Skeletal muscle satellite cell (primary cell): Measurements from ENCODE around the gene ZNF22.
A peak's percentile ranks its signal among the peaks of the same experiment; 100 is the strongest.

ENCODE experiments used
- H3K27me3 ChIP-seq: 2 replicates; pipeline ENCODE4 v1.7.0; 2013; ENCODE audit warnings: low read length; ENCODE audit not compliant: control insufficient read depth, insufficient read depth
- H3K36me3 ChIP-seq: 2 replicates; pipeline ENCODE4 v1.7.0; 2013; ENCODE audit warnings: mild to moderate bottlenecking, control low read depth, low read length; ENCODE audit not compliant: insufficient read depth
- H3K4me1 ChIP-seq: 2 replicates; pipeline ENCODE4 v1.7.0; 2013; ENCODE audit warnings: low read length; ENCODE audit not compliant: control insufficient read depth, insufficient read depth
- H3K4me2 ChIP-seq: 2 replicates; pipeline ENCODE4 v1.7.0; 2013; ENCODE audit warnings: mild to moderate bottlenecking, low read length
- H3K4me3 ChIP-seq: 2 replicates; pipeline ENCODE4 v1.7.0; 2013; ENCODE audit warnings: low read length
- H3K9ac ChIP-seq: 2 replicates; pipeline ENCODE4 v1.7.0; 2013; ENCODE audit warnings: mild to moderate bottlenecking, low read depth, low read length, moderate library complexity
- H3K9me3 ChIP-seq: replicated peaks from 2 replicates; pipeline ENCODE4 v1.7.0; 2013; ENCODE audit warnings: mild to moderate bottlenecking, control low read depth, low read length

Gene ZNF22

DNA sequence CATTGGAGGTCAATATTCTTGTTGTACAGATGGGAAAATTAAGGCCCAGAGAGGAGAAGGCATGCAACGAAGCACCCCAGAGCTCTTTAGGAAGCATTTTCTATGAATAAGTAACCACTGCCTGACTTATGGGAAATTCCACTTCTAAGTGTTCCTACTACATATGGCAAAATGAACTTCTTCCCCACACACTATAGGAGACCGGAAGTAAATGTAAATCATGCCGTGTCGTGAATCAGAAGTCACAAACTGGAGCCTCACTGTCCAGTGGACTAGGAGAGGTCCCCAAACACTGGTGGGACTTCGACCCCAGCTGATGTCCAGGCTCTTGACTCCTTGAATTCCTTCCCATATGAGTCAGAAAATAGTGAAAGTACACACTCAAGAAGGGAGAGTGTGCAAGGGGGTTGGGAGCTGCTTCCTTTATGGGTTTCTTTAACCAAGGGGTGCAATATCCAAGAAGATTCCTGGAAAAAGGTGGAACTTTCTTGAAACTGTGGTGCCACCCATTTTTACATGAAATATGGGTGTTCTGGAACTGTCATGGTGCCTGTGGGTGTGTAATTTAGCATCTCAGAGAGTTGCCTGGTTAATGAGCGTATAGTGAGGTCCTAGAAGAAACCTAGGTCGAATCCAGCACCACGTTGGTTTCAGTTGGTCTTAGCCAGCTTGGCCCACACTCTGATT is 34.5 kb upstream of the ZNF22 start:
- Histone ChIP-seq H3K27me3 (no peaks in the 10 kb centered on the region), H3K4me3 (peak overlapping the region; percentile 22), H3K36me3 (no peaks in the 10 kb centered on the region), H3K4me1 (peaks cover 52% of the 10 kb centered on the region), H3K9ac (no peak overlapping the region), H3K4me2 (peak overlapping the region; percentile 44), H3K9me3 (no peaks in the 10 kb centered on the region)

DNA sequence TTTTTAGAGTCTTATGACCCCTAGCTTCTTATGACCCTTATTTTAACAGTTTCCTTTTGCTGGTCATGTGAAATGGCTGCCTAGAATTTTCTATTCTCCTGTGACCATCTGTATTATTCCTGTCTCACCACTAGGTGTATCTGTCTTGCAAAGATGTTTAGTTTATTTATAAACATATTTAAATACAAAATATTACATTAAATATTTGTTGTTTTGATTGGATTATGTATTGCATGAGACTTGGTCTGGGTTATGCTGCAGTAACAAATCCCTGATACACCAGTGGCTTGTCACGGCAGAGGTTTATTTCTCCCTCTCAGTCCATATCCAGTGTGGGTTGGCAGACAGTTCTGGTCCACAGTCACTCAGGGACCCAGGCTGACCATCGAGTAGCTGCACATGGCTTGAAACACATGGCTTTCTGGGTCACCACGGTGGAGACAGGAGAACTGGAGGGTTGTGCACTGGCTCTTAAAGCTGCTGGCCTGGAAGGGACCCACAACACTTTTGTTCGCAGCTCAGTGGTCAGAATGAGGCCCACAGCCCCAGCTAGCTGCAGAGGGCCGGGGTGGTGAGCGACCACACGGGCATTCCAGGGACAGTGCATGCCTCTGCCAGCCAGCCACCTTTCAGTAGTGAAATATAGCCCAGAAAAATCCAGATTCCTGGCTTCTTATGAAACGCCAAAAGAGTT is 33.8 kb upstream of the ZNF22 start:
- H3K9ac ChIP-seq, result no peak overlapping the region
- no peak overlapping the region for H3K4me3 ChIP-seq
- no peaks in the 10 kb centered on the region for H3K9me3 ChIP-seq
- H3K36me3 ChIP-seq, result peaks cover 6% of the 10 kb centered on the region
- H3K4me2 ChIP-seq, result no peak overlapping the region
- H3K4me1 ChIP-seq, result peaks cover 52% of the 10 kb centered on the region
- no peaks in the 10 kb centered on the region for H3K27me3 ChIP-seq

DNA sequence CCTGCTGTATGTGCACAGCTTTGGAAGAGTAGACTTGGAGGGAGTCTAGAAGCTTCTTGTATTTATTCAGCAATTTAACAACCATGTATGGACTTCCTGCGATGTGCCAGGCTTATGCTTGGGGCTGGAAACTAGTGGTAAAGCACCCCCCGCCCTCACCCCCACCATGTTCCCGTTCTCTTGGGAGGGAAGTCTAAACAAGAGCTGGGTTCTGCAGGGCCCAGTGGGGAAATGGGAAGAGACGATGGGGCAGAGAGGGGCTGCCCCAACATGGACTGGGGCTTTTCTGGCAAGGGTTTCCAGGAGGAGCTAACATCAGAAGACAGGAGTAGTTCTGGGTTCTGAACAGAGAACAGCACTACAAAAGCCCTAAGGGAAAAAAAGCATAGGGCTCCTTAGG is 33.1 kb upstream of the ZNF22 start:
- H3K4me2 ChIP-seq, result peak overlapping the region; percentile 65
- no peaks in the 10 kb centered on the region for H3K9me3 ChIP-seq
- H3K9ac ChIP-seq, result peak overlapping the region; percentile 34
- H3K4me1 ChIP-seq, result peaks cover 52% of the 10 kb centered on the region
- no peaks in the 10 kb centered on the region for H3K27me3 ChIP-seq
- H3K4me3 ChIP-seq, result no peak overlapping the region
- H3K36me3 ChIP-seq, result peaks cover 6% of the 10 kb centered on the region

DNA sequence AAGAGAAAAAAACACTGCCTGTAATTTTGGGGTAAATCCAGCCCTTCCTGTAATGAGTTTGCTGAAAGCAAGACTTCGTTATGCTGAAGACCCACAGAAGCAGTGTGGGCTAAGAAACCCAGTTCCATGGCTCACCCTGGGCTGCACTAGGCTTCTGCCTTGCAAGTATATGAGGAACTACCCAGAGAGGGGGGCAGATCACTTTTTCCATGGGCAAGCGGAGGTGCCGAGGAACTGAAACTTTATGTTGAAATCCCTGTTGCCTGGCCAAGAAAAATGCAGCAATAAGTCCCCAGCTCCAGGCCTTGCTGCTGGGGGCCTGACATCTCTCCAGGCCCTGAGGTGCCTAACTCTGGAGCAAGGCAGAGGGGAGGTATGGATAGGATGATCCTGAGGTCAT is 32.6 kb upstream of the ZNF22 start:
- Histone ChIP-seq H3K27me3 (no peaks in the 10 kb centered on the region), H3K9me3 (no peaks in the 10 kb centered on the region), H3K4me1 (peaks cover 48% of the 10 kb centered on the region), H3K4me2 (peak overlapping the region; percentile 65), H3K4me3 (no peak overlapping the region), H3K36me3 (peaks cover 6% of the 10 kb centered on the region), H3K9ac (peak overlapping the region; percentile 34)

DNA sequence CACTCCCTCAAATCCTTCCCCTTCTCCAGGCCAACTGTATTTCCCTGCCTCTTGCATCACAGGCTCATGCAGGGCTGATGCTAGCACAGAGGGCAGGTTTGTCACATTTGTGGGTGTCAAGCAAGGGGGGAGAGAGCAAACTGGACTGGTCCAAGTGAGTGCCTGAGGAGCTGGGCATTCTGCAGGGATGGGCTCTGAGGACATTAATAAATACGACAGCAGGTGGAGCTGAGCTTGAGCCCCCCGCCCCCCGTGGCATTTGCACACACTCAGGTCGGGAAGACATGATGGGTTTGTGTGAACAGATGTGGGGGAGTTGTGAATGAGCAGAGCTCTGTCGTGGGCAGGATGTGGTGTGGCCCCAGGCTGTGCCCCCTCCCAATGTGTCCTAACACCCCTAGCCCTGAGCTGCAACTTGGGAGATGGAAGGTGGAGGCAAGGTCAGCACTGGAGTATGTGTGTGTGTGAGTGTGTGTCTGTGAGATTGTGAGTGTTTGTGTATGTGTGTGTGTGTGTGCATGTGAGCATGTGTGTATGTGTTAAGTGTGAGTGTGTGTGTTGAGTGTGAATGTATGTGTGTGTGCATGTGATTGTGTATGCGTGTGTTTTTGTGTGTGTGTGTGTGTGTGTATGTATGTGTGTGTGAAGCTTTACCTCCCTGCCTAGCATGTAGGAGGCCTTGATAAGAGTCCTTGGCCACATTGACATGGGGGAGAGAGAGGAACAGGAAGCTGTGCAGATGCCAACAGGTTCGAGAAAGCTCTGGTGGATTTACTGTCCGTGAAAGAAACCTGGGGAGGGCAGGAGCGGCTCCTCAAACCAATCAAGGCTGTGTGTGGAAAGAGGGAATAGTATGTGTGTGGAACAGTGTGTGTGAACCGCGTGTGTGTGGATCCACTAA is 32.0 kb upstream of the ZNF22 start:
- H3K9me3 ChIP-seq, result no peaks in the 10 kb centered on the region
- H3K36me3 ChIP-seq, result peaks cover 6% of the 10 kb centered on the region
- H3K27me3 ChIP-seq, result no peaks in the 10 kb centered on the region
- H3K4me1 ChIP-seq, result peaks cover 41% of the 10 kb centered on the region
- H3K4me3 ChIP-seq, result no peak overlapping the region
- peak overlapping the region; percentile 65 for H3K4me2 ChIP-seq
- H3K9ac ChIP-seq, result no peak overlapping the region

DNA sequence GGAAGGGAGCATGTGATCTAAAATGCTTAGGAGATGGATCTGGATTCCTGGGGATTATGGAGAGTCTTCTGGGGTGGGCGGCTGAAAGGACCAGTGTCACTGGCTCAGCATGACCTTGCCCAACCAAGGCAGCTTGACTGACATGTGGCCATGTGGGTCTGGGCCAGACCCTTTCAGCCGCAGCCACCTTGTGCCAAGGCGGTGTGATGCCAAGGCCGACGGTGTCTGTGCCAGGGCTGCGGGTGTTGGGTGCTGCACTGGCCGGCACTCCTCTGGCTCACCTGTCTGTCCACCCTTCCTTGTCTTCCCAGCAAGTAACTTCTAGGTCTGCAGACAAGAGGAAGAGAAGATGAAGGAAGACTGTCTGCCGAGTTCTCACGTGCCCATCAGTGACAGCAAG is 30.9 kb upstream of the ZNF22 start:
- H3K4me1 ChIP-seq, result peaks cover 40% of the 10 kb centered on the region

DNA sequence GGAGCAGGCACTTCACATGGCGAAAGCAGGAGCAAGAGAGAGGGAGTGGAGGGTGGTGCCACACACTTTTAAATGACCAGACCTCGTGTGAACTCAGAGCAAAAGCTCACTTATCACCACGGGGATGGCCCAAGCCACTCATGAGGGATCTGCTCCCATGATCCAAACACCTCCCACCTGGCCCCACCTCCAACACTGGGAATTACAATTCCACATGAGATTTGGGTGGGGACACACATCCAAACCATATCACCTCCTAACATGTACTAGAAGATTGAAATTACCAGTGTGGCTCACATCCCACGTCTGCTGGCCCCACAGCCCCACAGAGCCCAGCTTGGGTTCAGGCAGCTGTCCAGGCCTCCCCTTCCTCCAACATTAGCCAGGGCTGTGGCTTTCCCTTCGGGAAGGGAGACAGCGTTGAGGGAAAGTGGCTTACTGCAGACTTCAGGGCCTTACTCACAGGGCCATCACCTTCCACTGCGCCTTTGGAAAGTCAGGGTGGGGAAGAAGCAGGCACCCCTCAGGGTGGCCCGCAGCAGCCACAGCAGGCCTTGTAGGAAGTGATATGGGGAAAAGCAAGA is 29.8 kb upstream of the ZNF22 start:
- Histone ChIP-seq H3K27me3 (no peaks in the 10 kb centered on the region), H3K4me3 (no peak overlapping the region), H3K9ac (no peak overlapping the region), H3K36me3 (peaks cover 6% of the 10 kb centered on the region), H3K4me1 (peaks cover 45% of the 10 kb centered on the region), H3K4me2 (no peak overlapping the region), H3K9me3 (no peaks in the 10 kb centered on the region)

More for the DNA sequence above, 30.9 kb upstream of the ZNF22 start:
- no peak overlapping the region for H3K4me3 ChIP-seq
- H3K36me3 ChIP-seq, result peaks cover 6% of the 10 kb centered on the region
- no peaks in the 10 kb centered on the region for H3K9me3 ChIP-seq
- no peak overlapping the region for H3K4me2 ChIP-seq
- H3K9ac ChIP-seq, result no peak overlapping the region
- no peaks in the 10 kb centered on the region for H3K27me3 ChIP-seq

DNA sequence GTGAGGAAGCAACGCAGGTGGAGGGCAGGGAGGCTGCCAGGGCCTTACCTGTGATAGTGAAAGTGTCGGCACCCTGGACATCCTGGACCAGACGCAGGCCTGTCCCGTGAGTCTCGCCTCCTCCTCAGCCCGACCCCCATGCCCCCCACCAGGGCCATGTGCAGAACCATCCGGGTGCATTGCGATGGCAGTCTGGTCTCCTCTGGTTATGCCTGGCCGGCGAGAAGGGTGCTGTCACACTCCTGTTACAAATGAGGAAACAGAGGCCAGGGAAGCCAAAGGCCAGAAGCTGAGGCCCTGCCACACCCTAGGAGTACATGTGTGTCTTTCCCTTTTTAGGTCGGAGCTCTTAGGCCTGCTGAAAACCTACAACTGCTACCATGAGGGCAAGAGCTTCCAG is 29.3 kb upstream of the ZNF22 start:
- peaks cover 45% of the 10 kb centered on the region for H3K4me1 ChIP-seq
- no peaks in the 10 kb centered on the region for H3K27me3 ChIP-seq
- H3K36me3 ChIP-seq, result peaks cover 6% of the 10 kb centered on the region
- H3K9me3 ChIP-seq, result no peaks in the 10 kb centered on the region
- no peak overlapping the region for H3K4me2 ChIP-seq
- H3K4me3 ChIP-seq, result no peak overlapping the region
- H3K9ac ChIP-seq, result no peak overlapping the region

DNA sequence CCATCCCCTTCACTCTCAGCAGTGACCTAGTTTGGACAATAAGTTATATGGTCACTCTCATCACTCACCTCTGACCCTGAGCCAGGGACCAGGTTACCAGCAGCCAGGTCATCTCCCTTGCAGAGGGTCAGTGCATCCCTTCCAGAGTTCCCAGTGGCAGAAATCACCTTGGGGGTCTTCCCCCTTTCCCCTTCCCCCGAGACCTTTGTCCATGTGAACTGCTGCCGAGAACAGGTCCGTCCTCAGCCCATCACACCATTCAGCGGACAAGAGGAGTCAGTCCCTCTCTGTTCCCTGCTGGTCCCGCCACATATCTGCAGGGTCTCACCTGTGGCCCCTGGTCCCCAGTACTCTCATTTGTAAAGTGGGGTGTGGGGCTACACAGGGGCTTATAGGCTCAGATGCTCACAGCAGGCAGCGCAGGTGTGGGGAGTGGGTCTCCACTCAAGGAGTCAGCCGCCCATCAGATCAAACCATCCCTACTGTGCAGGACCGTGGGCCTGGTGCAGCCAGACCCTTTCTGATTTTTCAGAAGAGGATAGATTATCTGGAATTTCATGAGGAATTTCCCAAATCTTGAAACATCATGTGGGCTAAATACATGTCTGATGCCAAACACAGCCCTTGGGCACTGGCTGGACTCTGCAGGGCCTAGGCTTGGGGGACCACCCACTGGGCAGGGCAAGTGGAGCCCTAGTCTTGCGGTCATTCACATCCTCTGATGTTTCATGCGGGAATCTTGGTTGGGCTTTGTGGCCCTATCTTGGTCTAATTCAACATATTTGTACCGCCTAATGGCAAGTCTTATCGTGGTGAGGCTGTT is 28.6 kb upstream of the ZNF22 start:
- Histone ChIP-seq H3K9me3 (no peaks in the 10 kb centered on the region), H3K4me1 (peaks cover 41% of the 10 kb centered on the region), H3K9ac (no peak overlapping the region), H3K36me3 (peaks cover 6% of the 10 kb centered on the region), H3K4me3 (no peak overlapping the region), H3K4me2 (no peak overlapping the region), H3K27me3 (no peaks in the 10 kb centered on the region)

DNA sequence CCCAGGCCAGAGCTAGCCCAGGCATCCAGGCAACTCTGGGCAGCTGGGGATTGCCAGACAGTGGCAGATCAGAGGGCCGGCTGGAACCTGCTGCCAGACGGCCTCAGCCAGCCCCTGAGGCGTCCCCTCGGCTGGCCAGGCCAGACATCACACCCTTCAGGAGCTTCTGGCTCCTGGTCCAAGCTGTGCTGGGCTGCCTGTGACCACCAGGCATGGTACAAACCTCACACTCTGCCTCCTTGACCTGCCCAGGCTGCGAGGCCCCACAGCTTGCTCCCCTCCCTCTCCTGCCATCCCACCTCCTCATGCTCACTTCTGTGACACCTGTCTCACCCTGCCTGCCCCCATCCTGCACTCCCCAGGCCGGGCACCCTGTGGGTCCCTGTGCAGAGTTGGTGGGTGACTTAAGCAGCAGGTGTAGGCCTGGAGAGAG is 27.8 kb upstream of the ZNF22 start:
- H3K4me2 ChIP-seq, result no peak overlapping the region
- no peaks in the 10 kb centered on the region for H3K27me3 ChIP-seq
- H3K9ac ChIP-seq, result no peak overlapping the region
- H3K9me3 ChIP-seq, result no peaks in the 10 kb centered on the region
- peaks cover 6% of the 10 kb centered on the region for H3K36me3 ChIP-seq
- peaks cover 43% of the 10 kb centered on the region for H3K4me1 ChIP-seq
- H3K4me3 ChIP-seq, result no peak overlapping the region
